Testis (tissue), 2 donors: ENCODE measurements around the gene CHCHD6.

Experiments
- POLR2A ChIP-seq: fragments of 450-650 bp; IDR thresholded peaks from one replicate; pipeline ENCODE4 v1.6.1; 2017; ENCODE audit warnings: antibody characterized with exemption, mild to moderate bottlenecking, moderate library complexity
- TF ChIP-seq, protein P1 (sequence below), 3 experiments: fragments of 450-650 bp in 2 of 3; fragments of 200-600 bp in 1 of 3; sonication (generic) in 1 of 3; IDR thresholded peaks; one replicate each; pipeline ENCODE4 v1.5.1; 2016 to 2019; ENCODE audit warnings: antibody characterized with exemption in 3 of 3, mild to moderate bottlenecking in 2 of 3, moderate library complexity in 1 of 3

DNA sequence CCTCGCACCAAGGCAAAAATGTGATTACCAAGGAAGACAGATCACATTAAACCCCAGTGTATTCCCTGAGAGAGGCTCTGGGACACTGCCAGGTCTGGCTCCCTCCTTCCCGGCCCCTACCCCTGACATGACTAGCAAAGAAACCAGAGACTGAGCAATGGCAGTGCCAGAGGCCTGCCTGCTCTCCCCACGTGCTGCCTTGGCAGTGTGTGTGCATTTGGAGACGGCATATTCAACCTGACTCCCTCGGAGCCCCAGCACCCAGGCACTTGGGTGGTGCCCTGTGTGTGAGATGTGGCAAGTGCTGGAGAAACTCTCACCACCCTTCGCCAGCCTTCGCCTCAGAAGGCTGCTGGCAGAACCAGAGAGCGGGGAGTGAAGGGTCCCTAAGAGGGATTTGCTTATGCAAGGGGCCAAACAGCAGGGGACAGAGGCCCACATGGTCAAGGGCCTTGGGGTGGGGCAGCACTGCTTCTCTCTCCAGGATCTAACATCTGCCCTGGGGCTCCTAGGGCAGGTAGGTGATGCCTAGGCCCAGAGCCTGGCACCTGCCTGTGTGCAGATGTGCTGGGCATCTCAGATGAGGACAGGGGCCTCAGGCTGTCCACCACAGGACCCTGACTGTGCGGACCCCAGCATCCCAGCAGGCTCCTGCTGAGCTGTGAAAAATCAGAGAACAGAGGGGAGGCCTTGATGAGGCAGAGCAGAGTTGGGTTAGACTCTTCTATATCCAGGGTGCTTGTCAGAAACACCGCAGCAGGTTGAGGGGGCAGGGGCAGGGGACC lies 255.3 kb downstream of the CHCHD6 start:
- TF ChIP-seq POLR2A, result no peak
- TF ChIP-seq, protein P1, sequence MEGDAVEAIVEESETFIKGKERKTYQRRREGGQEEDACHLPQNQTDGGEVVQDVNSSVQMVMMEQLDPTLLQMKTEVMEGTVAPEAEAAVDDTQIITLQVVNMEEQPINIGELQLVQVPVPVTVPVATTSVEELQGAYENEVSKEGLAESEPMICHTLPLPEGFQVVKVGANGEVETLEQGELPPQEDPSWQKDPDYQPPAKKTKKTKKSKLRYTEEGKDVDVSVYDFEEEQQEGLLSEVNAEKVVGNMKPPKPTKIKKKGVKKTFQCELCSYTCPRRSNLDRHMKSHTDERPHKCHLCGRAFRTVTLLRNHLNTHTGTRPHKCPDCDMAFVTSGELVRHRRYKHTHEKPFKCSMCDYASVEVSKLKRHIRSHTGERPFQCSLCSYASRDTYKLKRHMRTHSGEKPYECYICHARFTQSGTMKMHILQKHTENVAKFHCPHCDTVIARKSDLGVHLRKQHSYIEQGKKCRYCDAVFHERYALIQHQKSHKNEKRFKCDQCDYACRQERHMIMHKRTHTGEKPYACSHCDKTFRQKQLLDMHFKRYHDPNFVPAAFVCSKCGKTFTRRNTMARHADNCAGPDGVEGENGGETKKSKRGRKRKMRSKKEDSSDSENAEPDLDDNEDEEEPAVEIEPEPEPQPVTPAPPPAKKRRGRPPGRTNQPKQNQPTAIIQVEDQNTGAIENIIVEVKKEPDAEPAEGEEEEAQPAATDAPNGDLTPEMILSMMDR (IDR thresholded peaks at IDR 0.05), result no peak
